ENCODE measurements around the gene FSHR.

The FSHR gene

DNA sequence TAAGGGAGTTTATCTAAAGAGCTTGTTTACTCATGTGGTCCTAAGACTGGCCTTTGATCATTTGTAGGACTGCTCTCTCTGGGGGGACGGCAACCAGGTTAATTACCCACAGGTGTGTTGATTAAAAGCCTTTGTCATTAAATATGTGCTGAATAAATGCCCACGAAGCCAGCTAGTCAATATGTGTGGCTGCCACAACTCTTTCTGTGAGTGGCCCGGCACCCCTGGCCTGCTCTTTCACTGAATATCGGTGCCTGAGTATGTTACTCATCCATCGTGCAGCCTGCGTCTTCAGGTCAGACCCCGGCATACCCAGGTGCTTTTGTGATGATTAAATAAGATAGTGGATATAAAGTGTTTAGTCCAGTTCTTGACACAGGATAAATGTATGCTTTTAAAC lies 24.3 kb upstream of the FSHR start:
- H3K4me2 ChIP-seq (ENCODE audit: low read length), result no peak overlapping the region
- no peaks in the 10 kb centered on the region for H3K9me3 ChIP-seq (ENCODE audit: low read length)
- no peaks in the 10 kb centered on the region for H3K36me3 ChIP-seq (ENCODE audit: insufficient read depth, low read length)
- no peaks in the 10 kb centered on the region for H3K4me1 ChIP-seq (ENCODE audit: insufficient read depth, low read length, severe bottlenecking)
- H3K27ac ChIP-seq (ENCODE audit: low read depth, low read length, poor library complexity, severe bottlenecking), result no peak overlapping the region
- H3K9ac ChIP-seq (ENCODE audit: low read length), result no peak overlapping the region
- H3F3A ChIP-seq (ENCODE audit: insufficient read depth, low read length), result no peaks in the 10 kb centered on the region
- H4K20me1 ChIP-seq (ENCODE audit: insufficient read depth, low read length), result no peaks in the 10 kb centered on the region
- no peak overlapping the region for H2AFZ ChIP-seq (ENCODE audit: low read length)
- no peaks in the 10 kb centered on the region for H3K27me3 ChIP-seq (ENCODE audit: insufficient read depth, low read length)
- H3K9me2 ChIP-seq (ENCODE audit: low read depth, low read length), result no peaks in the 10 kb centered on the region
- TF ChIP-seq EZH2 (IDR thresholded peaks at IDR 0.05; ENCODE audit: borderline replicate concordance, low read length), result no peak
- TF ChIP-seq, protein P1, sequence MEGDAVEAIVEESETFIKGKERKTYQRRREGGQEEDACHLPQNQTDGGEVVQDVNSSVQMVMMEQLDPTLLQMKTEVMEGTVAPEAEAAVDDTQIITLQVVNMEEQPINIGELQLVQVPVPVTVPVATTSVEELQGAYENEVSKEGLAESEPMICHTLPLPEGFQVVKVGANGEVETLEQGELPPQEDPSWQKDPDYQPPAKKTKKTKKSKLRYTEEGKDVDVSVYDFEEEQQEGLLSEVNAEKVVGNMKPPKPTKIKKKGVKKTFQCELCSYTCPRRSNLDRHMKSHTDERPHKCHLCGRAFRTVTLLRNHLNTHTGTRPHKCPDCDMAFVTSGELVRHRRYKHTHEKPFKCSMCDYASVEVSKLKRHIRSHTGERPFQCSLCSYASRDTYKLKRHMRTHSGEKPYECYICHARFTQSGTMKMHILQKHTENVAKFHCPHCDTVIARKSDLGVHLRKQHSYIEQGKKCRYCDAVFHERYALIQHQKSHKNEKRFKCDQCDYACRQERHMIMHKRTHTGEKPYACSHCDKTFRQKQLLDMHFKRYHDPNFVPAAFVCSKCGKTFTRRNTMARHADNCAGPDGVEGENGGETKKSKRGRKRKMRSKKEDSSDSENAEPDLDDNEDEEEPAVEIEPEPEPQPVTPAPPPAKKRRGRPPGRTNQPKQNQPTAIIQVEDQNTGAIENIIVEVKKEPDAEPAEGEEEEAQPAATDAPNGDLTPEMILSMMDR (IDR thresholded peaks at IDR 0.05; ENCODE audit: low read length), result no peak
- no peak overlapping the region for H3K4me3 ChIP-seq (ENCODE audit: low read depth, low read length, poor library complexity, severe bottlenecking)
- H3K79me2 ChIP-seq (ENCODE audit: insufficient read depth, low read length), result no peaks in the 10 kb centered on the region

DNA sequence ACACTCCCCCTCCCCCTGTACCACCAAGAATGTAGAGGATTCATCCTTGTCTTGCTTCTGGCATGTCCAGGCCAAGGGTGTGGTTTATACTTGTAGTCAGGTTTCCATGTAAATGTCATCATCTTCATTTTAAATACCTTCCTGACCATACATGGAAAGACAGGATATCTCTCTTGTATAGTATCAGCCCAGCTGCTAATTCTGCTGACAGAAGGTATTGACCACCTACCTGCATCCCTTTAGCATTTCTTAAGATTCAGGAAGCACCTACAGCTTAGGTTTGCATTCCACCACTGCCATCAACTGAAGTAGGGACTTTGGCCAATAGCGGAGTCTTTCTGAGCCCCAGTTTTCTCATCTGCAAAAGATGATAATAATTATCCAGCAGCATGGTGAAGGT lies 22.9 kb upstream of the FSHR start:
- H2AFZ ChIP-seq (ENCODE audit: low read length), result no peak overlapping the region
- no peak overlapping the region for H3K27ac ChIP-seq (ENCODE audit: low read depth, low read length, poor library complexity, severe bottlenecking)
- H3K4me1 ChIP-seq (ENCODE audit: insufficient read depth, low read length, severe bottlenecking), result no peaks in the 10 kb centered on the region
- H3K4me2 ChIP-seq (ENCODE audit: low read length), result no peak overlapping the region
- H3K4me3 ChIP-seq (ENCODE audit: low read depth, low read length, poor library complexity, severe bottlenecking), result no peak overlapping the region
- H3K27me3 ChIP-seq (ENCODE audit: insufficient read depth, low read length), result no peaks in the 10 kb centered on the region
- H3K79me2 ChIP-seq (ENCODE audit: insufficient read depth, low read length), result no peaks in the 10 kb centered on the region
- H4K20me1 ChIP-seq (ENCODE audit: insufficient read depth, low read length), result no peaks in the 10 kb centered on the region
- H3F3A ChIP-seq (ENCODE audit: insufficient read depth, low read length), result no peaks in the 10 kb centered on the region
- H3K36me3 ChIP-seq (ENCODE audit: insufficient read depth, low read length), result no peaks in the 10 kb centered on the region
- TF ChIP-seq, protein P1 (IDR thresholded peaks at IDR 0.05; ENCODE audit: low read length), result no peak
- no peak for TF ChIP-seq EZH2 (IDR thresholded peaks at IDR 0.05; ENCODE audit: borderline replicate concordance, low read length)
- no peaks in the 10 kb centered on the region for H3K9me3 ChIP-seq (ENCODE audit: low read length)
- H3K9me2 ChIP-seq (ENCODE audit: low read depth, low read length), result no peaks in the 10 kb centered on the region
- no peak overlapping the region for H3K9ac ChIP-seq (ENCODE audit: low read length)

DNA sequence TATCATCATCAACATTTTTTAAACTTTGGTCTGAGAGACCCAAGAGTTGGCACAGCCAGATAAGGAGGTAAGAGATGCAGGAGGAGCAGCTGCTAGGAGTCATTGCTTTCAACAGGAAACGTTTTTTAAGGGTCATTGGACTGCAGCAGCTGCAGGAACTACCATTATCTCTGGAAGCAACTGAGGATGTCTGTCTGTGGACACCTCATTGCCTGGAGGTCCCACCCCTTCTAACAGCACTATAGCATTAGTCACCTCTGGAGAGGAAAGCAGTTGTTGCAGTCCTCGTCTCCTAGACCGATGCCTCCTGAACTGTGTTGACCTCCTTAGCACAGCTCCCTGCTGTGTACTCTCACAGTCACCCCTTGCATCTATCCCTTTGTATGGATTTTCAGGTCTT lies 21.5 kb upstream of the FSHR start:
- no peak overlapping the region for H3K27ac ChIP-seq (ENCODE audit: low read depth, low read length, poor library complexity, severe bottlenecking)
- no peaks in the 10 kb centered on the region for H3K9me2 ChIP-seq (ENCODE audit: low read depth, low read length)
- no peak overlapping the region for H3K4me2 ChIP-seq (ENCODE audit: low read length)
- no peak overlapping the region for H3K9ac ChIP-seq (ENCODE audit: low read length)
- TF ChIP-seq EZH2 (IDR thresholded peaks at IDR 0.05; ENCODE audit: borderline replicate concordance, low read length), result no peak
- TF ChIP-seq, protein P1 (IDR thresholded peaks at IDR 0.05; ENCODE audit: low read length), result no peak
- H3F3A ChIP-seq (ENCODE audit: insufficient read depth, low read length), result no peaks in the 10 kb centered on the region
- no peaks in the 10 kb centered on the region for H3K27me3 ChIP-seq (ENCODE audit: insufficient read depth, low read length)
- no peaks in the 10 kb centered on the region for H3K79me2 ChIP-seq (ENCODE audit: insufficient read depth, low read length)
- no peaks in the 10 kb centered on the region for H4K20me1 ChIP-seq (ENCODE audit: insufficient read depth, low read length)
- H3K4me1 ChIP-seq (ENCODE audit: insufficient read depth, low read length, severe bottlenecking), result no peaks in the 10 kb centered on the region
- no peak overlapping the region for H2AFZ ChIP-seq (ENCODE audit: low read length)
- H3K36me3 ChIP-seq (ENCODE audit: insufficient read depth, low read length), result no peaks in the 10 kb centered on the region
- H3K9me3 ChIP-seq (ENCODE audit: low read length), result no peaks in the 10 kb centered on the region
- no peak overlapping the region for H3K4me3 ChIP-seq (ENCODE audit: low read depth, low read length, poor library complexity, severe bottlenecking)
